ENCODE results near the gene PNCK.
"Not testable (repeated sequence)": the region's sequence is repeated elsewhere in the genome, so short reads cannot be mapped to it uniquely, and the experiment has no call there.

PNCK gene

GRCh38 chrX:153700376-153700945 is 26.8 kb upstream of the PNCK start:
- H3K4me3 ChIP-seq (replicated peaks; ENCODE audit: low read depth, low read length) = no peak overlapping the region
- TF ChIP-seq CTCF (IDR thresholded peaks at IDR 0.05; ENCODE audit: insufficient read depth, low read length, poor library complexity, severe bottlenecking) = no peak
- DNase-seq (ENCODE audit: extremely low read depth, insufficient read length) = no peak
- no peaks in the 10 kb centered on the region for H3K27me3 ChIP-seq (replicated peaks; ENCODE audit: control insufficient read depth, insufficient read depth, low read length)
- H3K36me3 ChIP-seq (ENCODE audit: control insufficient read depth, insufficient read depth, low read length) = peaks cover 4% of the 10 kb centered on the region

- not testable (repeated sequence) for H3K36me3 ChIP-seq (ENCODE audit: control insufficient read depth, insufficient read depth, low read length); DNase-seq (ENCODE audit: extremely low read depth, insufficient read length); H3K27me3 ChIP-seq (replicated peaks; ENCODE audit: control insufficient read depth, insufficient read depth, low read length); H3K4me3 ChIP-seq (replicated peaks; ENCODE audit: low read depth, low read length)
Observed at GRCh38 chrX:153699784-153700371, 26.3 kb upstream of the PNCK start.

- H3K4me3 ChIP-seq (replicated peaks; ENCODE audit: low read depth, low read length); H3K27me3 ChIP-seq (replicated peaks; ENCODE audit: control insufficient read depth, insufficient read depth, low read length); H3K36me3 ChIP-seq (ENCODE audit: control insufficient read depth, insufficient read depth, low read length); DNase-seq (ENCODE audit: extremely low read depth, insufficient read length): not testable (repeated sequence)
Observed at GRCh38 chrX:153699210-153699783, 25.7 kb upstream of the PNCK start.

GRCh38 chrX:153697924-153698865 is 24.6 kb upstream of the PNCK start:
- peaks cover 4% of the 10 kb centered on the region for H3K36me3 ChIP-seq (ENCODE audit: control insufficient read depth, insufficient read depth, low read length)
- no peak overlapping the region for H3K4me3 ChIP-seq (replicated peaks; ENCODE audit: low read depth, low read length)
- no peak for DNase-seq (ENCODE audit: extremely low read depth, insufficient read length)
- H3K27me3 ChIP-seq (replicated peaks; ENCODE audit: control insufficient read depth, insufficient read depth, low read length) = no peaks in the 10 kb centered on the region
- no peak for TF ChIP-seq CTCF (IDR thresholded peaks at IDR 0.05; ENCODE audit: insufficient read depth, low read length, poor library complexity, severe bottlenecking)

GRCh38 chrX:153696986-153697722 is 23.5 kb upstream of the PNCK start:
- DNase-seq (ENCODE audit: extremely low read depth, insufficient read length); H3K4me3 ChIP-seq (replicated peaks; ENCODE audit: low read depth, low read length); H3K27me3 ChIP-seq (replicated peaks; ENCODE audit: control insufficient read depth, insufficient read depth, low read length); H3K36me3 ChIP-seq (ENCODE audit: control insufficient read depth, insufficient read depth, low read length): not testable (repeated sequence)

GRCh38 chrX:153696538-153696937 is 22.9 kb upstream of the PNCK start:
- H3K4me3 ChIP-seq (replicated peaks; ENCODE audit: low read depth, low read length); H3K27me3 ChIP-seq (replicated peaks; ENCODE audit: control insufficient read depth, insufficient read depth, low read length); H3K36me3 ChIP-seq (ENCODE audit: control insufficient read depth, insufficient read depth, low read length); DNase-seq (ENCODE audit: extremely low read depth, insufficient read length): not testable (repeated sequence)

GRCh38 chrX:153696100-153696499 is 22.5 kb upstream of the PNCK start:
- H3K36me3 ChIP-seq (ENCODE audit: control insufficient read depth, insufficient read depth, low read length) = peaks cover 1% of the 10 kb centered on the region
- no peak for DNase-seq (ENCODE audit: extremely low read depth, insufficient read length)
- TF ChIP-seq CTCF (IDR thresholded peaks at IDR 0.05; ENCODE audit: insufficient read depth, low read length, poor library complexity, severe bottlenecking) = no peak

More at GRCh38 chrX:153696100-153696499, 22.5 kb upstream of the PNCK start:
- Histone ChIP-seq H3K27me3 (replicated peaks; ENCODE audit: control insufficient read depth, insufficient read depth, low read length) (no peaks in the 10 kb centered on the region), H3K4me3 (replicated peaks; ENCODE audit: low read depth, low read length) (no peak overlapping the region)

Data from GM06990 (cell line).